KOPT-K1 (cell line): Measurements from ENCODE around the gene FAM162B.

Source experiments
- H3K27ac ChIP-seq: fragments of 200-600 bp; sonication (generic); 2 replicates; pipeline ENCODE4 v1.5.1; 2016; ENCODE audit warnings: antibody characterized with exemption, mild to moderate bottlenecking, low read depth, low read length; ENCODE audit not compliant: poor library complexity, severe bottlenecking
- H3K36me3 ChIP-seq: fragments of 200-600 bp; sonication (generic); 2 replicates; pipeline ENCODE4 v1.5.1; 2017; ENCODE audit warnings: antibody characterized with exemption, mild to moderate bottlenecking, low read length, moderate library complexity; ENCODE audit not compliant: insufficient read depth
- H3K9me3 ChIP-seq: fragments of 200-600 bp; sonication (generic); 2 replicates; pipeline ENCODE4 v1.5.1; 2017; ENCODE audit warnings: antibody characterized with exemption, low read length, mild to moderate bottlenecking; ENCODE audit not compliant: insufficient read depth, poor library complexity, severe bottlenecking

The FAM162B gene

GRCh38 chr6:116764961-116765841 is at the start of gene FAM162B:
Gene FAM162B (minus strand): TSS chr6:116765719. CDS start chr6:116765576, 143 bp downstream.
- Histone ChIP-seq H3K9me3 (no peaks in the 10 kb centered on the region), H3K27ac (no peak within 1 kb of the TSS), H3K36me3 (no peaks in the 10 kb centered on the region)

GRCh38 chr6:116812051-116812650 is 46.6 kb upstream of the FAM162B start:
- no peaks in the 10 kb centered on the region for H3K9me3 ChIP-seq
- H3K27ac ChIP-seq: no peak overlapping the region
- H3K36me3 ChIP-seq: no peaks in the 10 kb centered on the region

- Histone ChIP-seq H3K36me3 (no peaks in the 10 kb centered on the region), H3K9me3 (no peaks in the 10 kb centered on the region), H3K27ac (no peak overlapping the region)
Observed at GRCh38 chr6:116801971-116802370, 36.5 kb upstream of the FAM162B start.

GRCh38 chr6:116799945-116800344 is 34.4 kb upstream of the FAM162B start:
- no peaks in the 10 kb centered on the region for H3K36me3 ChIP-seq
- H3K27ac ChIP-seq: no peak overlapping the region
- H3K9me3 ChIP-seq: no peaks in the 10 kb centered on the region

- H3K36me3 ChIP-seq: no peaks in the 10 kb centered on the region
- no peak overlapping the region for H3K27ac ChIP-seq
- H3K9me3 ChIP-seq: no peaks in the 10 kb centered on the region
Observed at GRCh38 chr6:116797585-116797984, 32.1 kb upstream of the FAM162B start.

- no peaks in the 10 kb centered on the region for H3K9me3 ChIP-seq
- no peaks in the 10 kb centered on the region for H3K36me3 ChIP-seq
- H3K27ac ChIP-seq: no peak overlapping the region
Observed at GRCh38 chr6:116793224-116793623, 27.7 kb upstream of the FAM162B start.

GRCh38 chr6:116783852-116784251 is 18.3 kb upstream of the FAM162B start:
- Histone ChIP-seq H3K36me3 (no peaks in the 10 kb centered on the region), H3K27ac (no peak overlapping the region), H3K9me3 (no peaks in the 10 kb centered on the region)

GRCh38 chr6:116779573-116780164 is 14.2 kb upstream of the FAM162B start:
- Histone ChIP-seq H3K36me3 (no peaks in the 10 kb centered on the region), H3K27ac (no peak overlapping the region), H3K9me3 (no peaks in the 10 kb centered on the region)

GRCh38 chr6:116773886-116774285 is 8.4 kb upstream of the FAM162B start:
- Histone ChIP-seq H3K36me3 (no peaks in the 10 kb centered on the region), H3K27ac (no peak overlapping the region), H3K9me3 (no peaks in the 10 kb centered on the region)

GRCh38 chr6:116772450-116772849 is 6.9 kb upstream of the FAM162B start:
- no peaks in the 10 kb centered on the region for H3K36me3 ChIP-seq
- no peak overlapping the region for H3K27ac ChIP-seq
- no peaks in the 10 kb centered on the region for H3K9me3 ChIP-seq

- H3K9me3 ChIP-seq: no peaks in the 10 kb centered on the region
- H3K36me3 ChIP-seq: no peaks in the 10 kb centered on the region
Observed at GRCh38 chr6:116767715-116768114, 2.2 kb upstream of the FAM162B start.

GRCh38 chr6:116766506-116767176 is 1.1 kb upstream of the FAM162B start:
- no peaks in the 10 kb centered on the region for H3K36me3 ChIP-seq
- no peaks in the 10 kb centered on the region for H3K9me3 ChIP-seq
- H3K27ac ChIP-seq: no peak overlapping the region

More at GRCh38 chr6:116767715-116768114, 2.2 kb upstream of the FAM162B start:
- H3K27ac ChIP-seq: no peak overlapping the region

- H3K9me3 ChIP-seq: no peaks in the 10 kb centered on the region
- H3K27ac ChIP-seq: no peak overlapping the region
- no peaks in the 10 kb centered on the region for H3K36me3 ChIP-seq
Observed at GRCh38 chr6:116764629-116764960, 924 bp downstream of the FAM162B start.

GRCh38 chr6:116763906-116764628 is 1.5 kb downstream of the FAM162B start:
- H3K36me3 ChIP-seq: no peaks in the 10 kb centered on the region
- H3K27ac ChIP-seq: no peak overlapping the region
- no peaks in the 10 kb centered on the region for H3K9me3 ChIP-seq
